ENCODE measurements around the gene THSD7B.
A peak's percentile ranks its signal among the peaks of the same experiment; 100 is the strongest.

The THSD7B gene

DNA sequence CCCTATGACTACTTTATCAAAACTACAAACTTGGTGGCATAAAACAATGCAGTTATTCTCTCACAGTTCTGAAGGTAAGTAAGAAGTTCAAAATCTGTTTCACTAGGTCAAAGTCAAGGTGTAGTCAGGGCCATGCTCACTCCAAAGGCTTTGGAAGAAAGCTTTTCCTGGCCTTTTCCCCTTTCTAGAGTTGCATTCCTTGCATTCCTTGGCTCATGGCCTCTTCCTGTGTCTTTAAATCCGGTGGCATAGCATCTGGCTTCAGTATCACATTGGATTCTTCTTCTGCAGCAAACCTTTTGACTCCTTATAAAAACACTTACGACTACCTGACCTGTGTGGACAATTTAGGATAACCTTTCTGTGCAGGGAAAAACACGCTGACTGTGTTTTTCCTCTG is 655.4 kb downstream of the THSD7B start:
- no peak overlapping the region for H2AFZ ChIP-seq (ENCODE audit: insufficient read depth, low read length, poor library complexity)
- H3K79me1 ChIP-seq (ENCODE audit: low read length): peaks cover 1% of the 10 kb centered on the region
- H3K4me2 ChIP-seq (ENCODE audit: low read length): no peak overlapping the region
- no peaks in the 10 kb centered on the region for H3K79me2 ChIP-seq (ENCODE audit: control insufficient read depth, insufficient read depth, low read length, poor library complexity)
- H4K8ac ChIP-seq (ENCODE audit: low read depth, low read length): no peak overlapping the region
- no peak overlapping the region for H2BK5ac ChIP-seq (ENCODE audit: low read depth, low read length, poor library complexity)
- no CpG with 5 or more reads among the region's 3 CpGs for WGBS (ENCODE audit: extremely low coverage, insufficient coverage, insufficient read length)
- H3K4me1 ChIP-seq (ENCODE audit: control insufficient read depth in 1 of 2, insufficient read depth in 2 of 2, low read length in 2 of 2): peaks cover 2% of the 10 kb centered on the region in 2 experiments
- no peak overlapping the region for H3K18ac ChIP-seq (ENCODE audit: low read length)
- no peak overlapping the region for H3K27ac ChIP-seq (ENCODE audit: low read depth, low read length)
- H2BK120ac ChIP-seq (ENCODE audit: insufficient read depth, low read length, poor library complexity): no peak overlapping the region
- no peak overlapping the region for H2AK5ac ChIP-seq (ENCODE audit: low read length)
- H3K4me3 ChIP-seq (ENCODE audit: low read depth, low read length): no peak overlapping the region
- no peak overlapping the region for H3K9ac ChIP-seq (ENCODE audit: low read length)
- no peak overlapping the region for H4K91ac ChIP-seq (ENCODE audit: low read depth, low read length)
- peak overlapping the region; percentile 32 for H2BK12ac ChIP-seq (ENCODE audit: low read length)
- DNase-seq: no peak
- no peaks in the 10 kb centered on the region for H3K9me3 ChIP-seq (ENCODE audit: insufficient read depth, low read depth, low read length)
- H3K23ac ChIP-seq (ENCODE audit: low read length): no peak overlapping the region
- no peaks in the 10 kb centered on the region for H3K27me3 ChIP-seq (ENCODE audit: insufficient read depth, low read length)
- no peak overlapping the region for H3K4ac ChIP-seq (ENCODE audit: low read depth, low read length)
- H3K14ac ChIP-seq (ENCODE audit: low read length): no peak overlapping the region
- H3K36me3 ChIP-seq (ENCODE audit: control insufficient read depth in 1 of 2, insufficient read depth in 2 of 2, low read length in 2 of 2): no peaks in the 10 kb centered on the region
- H4K12ac ChIP-seq (ENCODE audit: low read depth, low read length): no peak overlapping the region

GRCh38 chr2:137435162-137435561 is 669.8 kb downstream of the THSD7B start:
- H3K27me3 ChIP-seq (ENCODE audit: insufficient read depth, low read length): no peaks in the 10 kb centered on the region
- H4K8ac ChIP-seq (ENCODE audit: low read depth, low read length): no peak overlapping the region
- H2AK5ac ChIP-seq (ENCODE audit: low read length): no peak overlapping the region
- no peaks in the 10 kb centered on the region for H3K36me3 ChIP-seq (ENCODE audit: control insufficient read depth in 1 of 2, insufficient read depth in 2 of 2, low read length in 2 of 2)
- H3K27ac ChIP-seq (ENCODE audit: low read depth, low read length): no peak overlapping the region
- no peak overlapping the region for H3K4ac ChIP-seq (ENCODE audit: low read depth, low read length)
- H2BK12ac ChIP-seq (ENCODE audit: low read length): no peak overlapping the region
- H2BK5ac ChIP-seq (ENCODE audit: low read depth, low read length, poor library complexity): no peak overlapping the region
- H3K79me1 ChIP-seq (ENCODE audit: low read length): peaks cover 2% of the 10 kb centered on the region
- H3K9me3 ChIP-seq (ENCODE audit: insufficient read depth, low read depth, low read length): no peaks in the 10 kb centered on the region
- no peaks in the 10 kb centered on the region for H3K4me1 ChIP-seq (ENCODE audit: control insufficient read depth in 1 of 2, insufficient read depth in 2 of 2, low read length in 2 of 2)
- no peak overlapping the region for H4K91ac ChIP-seq (ENCODE audit: low read depth, low read length)
- no peak overlapping the region for H3K4me2 ChIP-seq (ENCODE audit: low read length)
- peak in 1 of 2 donors; percentile 54 for DNase-seq
- H4K12ac ChIP-seq (ENCODE audit: low read depth, low read length): no peak overlapping the region
- H2BK120ac ChIP-seq (ENCODE audit: insufficient read depth, low read length, poor library complexity): no peak overlapping the region
- no peaks in the 10 kb centered on the region for H3K79me2 ChIP-seq (ENCODE audit: control insufficient read depth, insufficient read depth, low read length, poor library complexity)
- H3K23ac ChIP-seq (ENCODE audit: low read length): no peak overlapping the region
- H3K4me3 ChIP-seq (ENCODE audit: low read depth, low read length): no peak overlapping the region
- no CpG with 5 or more reads among the region's 1 CpG for WGBS (ENCODE audit: extremely low coverage, insufficient coverage, insufficient read length)
- H3K9ac ChIP-seq (ENCODE audit: low read length): no peak overlapping the region
- H3K14ac ChIP-seq (ENCODE audit: low read length): no peak overlapping the region
- no peak overlapping the region for H2AFZ ChIP-seq (ENCODE audit: insufficient read depth, low read length, poor library complexity)
- H3K18ac ChIP-seq (ENCODE audit: low read length): no peak overlapping the region

- H3K4me1 ChIP-seq (ENCODE audit: control insufficient read depth in 1 of 2, insufficient read depth in 2 of 2, low read length in 2 of 2): no peaks in the 10 kb centered on the region
- H2BK120ac ChIP-seq (ENCODE audit: insufficient read depth, low read length, poor library complexity): no peak overlapping the region
- H4K91ac ChIP-seq (ENCODE audit: low read depth, low read length): no peak overlapping the region
- no peaks in the 10 kb centered on the region for H3K79me2 ChIP-seq (ENCODE audit: control insufficient read depth, insufficient read depth, low read length, poor library complexity)
- H3K27me3 ChIP-seq (ENCODE audit: insufficient read depth, low read length): no peaks in the 10 kb centered on the region
- no peak overlapping the region for H2AFZ ChIP-seq (ENCODE audit: insufficient read depth, low read length, poor library complexity)
- DNase-seq: no peak
- no peaks in the 10 kb centered on the region for H3K36me3 ChIP-seq (ENCODE audit: control insufficient read depth in 1 of 2, insufficient read depth in 2 of 2, low read length in 2 of 2)
- H3K4me2 ChIP-seq (ENCODE audit: low read length): no peak overlapping the region
- peaks cover 2% of the 10 kb centered on the region for H3K79me1 ChIP-seq (ENCODE audit: low read length)
- H3K14ac ChIP-seq (ENCODE audit: low read length): no peak overlapping the region
- no peak overlapping the region for H2AK5ac ChIP-seq (ENCODE audit: low read length)
- H2BK5ac ChIP-seq (ENCODE audit: low read depth, low read length, poor library complexity): no peak overlapping the region
- no peak overlapping the region for H3K4ac ChIP-seq (ENCODE audit: low read depth, low read length)
- H4K12ac ChIP-seq (ENCODE audit: low read depth, low read length): no peak overlapping the region
- no peak overlapping the region for H3K9ac ChIP-seq (ENCODE audit: low read length)
- no peak overlapping the region for H3K4me3 ChIP-seq (ENCODE audit: low read depth, low read length)
- no peak overlapping the region for H3K27ac ChIP-seq (ENCODE audit: low read depth, low read length)
- no peak overlapping the region for H4K8ac ChIP-seq (ENCODE audit: low read depth, low read length)
- H3K18ac ChIP-seq (ENCODE audit: low read length): no peak overlapping the region
- H3K9me3 ChIP-seq (ENCODE audit: insufficient read depth, low read depth, low read length): no peaks in the 10 kb centered on the region
- H3K23ac ChIP-seq (ENCODE audit: low read length): no peak overlapping the region
- H2BK12ac ChIP-seq (ENCODE audit: low read length): no peak overlapping the region
- no CpG with 5 or more reads among the region's 2 CpGs for WGBS (ENCODE audit: extremely low coverage, insufficient coverage, insufficient read length)
Observed at GRCh38 chr2:137437386-137437785, 672.0 kb downstream of the THSD7B start.

DNA sequence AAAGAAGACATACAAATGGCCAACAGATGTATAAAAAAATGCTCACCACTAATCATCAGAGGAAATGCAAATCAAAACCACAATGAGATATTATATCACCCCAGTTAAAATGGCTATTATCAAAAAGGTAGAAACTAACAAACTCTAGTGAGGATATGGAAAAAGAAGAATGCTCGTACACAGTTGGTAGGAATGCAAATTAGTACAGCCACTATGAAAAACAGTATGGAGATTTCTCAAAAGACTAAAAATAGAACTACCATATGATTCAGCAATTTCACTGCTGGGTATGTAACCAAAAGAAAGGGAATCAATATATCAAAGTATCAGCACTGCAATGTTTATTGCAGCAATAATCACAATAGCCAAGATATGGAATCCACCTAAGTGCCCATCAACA is 679.6 kb downstream of the THSD7B start:
- Histone ChIP-seq H2AK5ac (ENCODE audit: low read length) (no peak overlapping the region), H3K27me3 (ENCODE audit: insufficient read depth, low read length) (no peaks in the 10 kb centered on the region), H3K27ac (ENCODE audit: low read depth, low read length) (no peak overlapping the region), H3K4me2 (ENCODE audit: low read length) (no peak overlapping the region), H3K9me3 (ENCODE audit: insufficient read depth, low read depth, low read length) (no peaks in the 10 kb centered on the region), H4K12ac (ENCODE audit: low read depth, low read length) (no peak overlapping the region), H2AFZ (ENCODE audit: insufficient read depth, low read length, poor library complexity) (no peak overlapping the region), H2BK5ac (ENCODE audit: low read depth, low read length, poor library complexity) (no peak overlapping the region), H2BK12ac (ENCODE audit: low read length) (no peak overlapping the region), H3K79me1 (ENCODE audit: low read length) (no peaks in the 10 kb centered on the region), H3K18ac (ENCODE audit: low read length) (no peak overlapping the region), H3K4me3 (ENCODE audit: low read depth, low read length) (no peak overlapping the region), H3K36me3 (ENCODE audit: control insufficient read depth in 1 of 2, insufficient read depth in 2 of 2, low read length in 2 of 2) (no peaks in the 10 kb centered on the region), H3K4ac (ENCODE audit: low read depth, low read length) (no peak overlapping the region), H2BK120ac (ENCODE audit: insufficient read depth, low read length, poor library complexity) (no peak overlapping the region), H3K4me1 (ENCODE audit: control insufficient read depth in 1 of 2, insufficient read depth in 2 of 2, low read length in 2 of 2) (no peaks in the 10 kb centered on the region), H3K9ac (ENCODE audit: low read length) (no peak overlapping the region), H3K23ac (ENCODE audit: low read length) (no peak overlapping the region), H3K79me2 (ENCODE audit: control insufficient read depth, insufficient read depth, low read length, poor library complexity) (no peaks in the 10 kb centered on the region), H4K91ac (ENCODE audit: low read depth, low read length) (no peak overlapping the region), H4K8ac (ENCODE audit: low read depth, low read length) (no peak overlapping the region), H3K14ac (ENCODE audit: low read length) (no peak overlapping the region)
- no CpG with 5 or more reads among the region's 1 CpG for WGBS (ENCODE audit: extremely low coverage, insufficient coverage, insufficient read length)
- DNase-seq: no peak

Data from trophoblast cell (in vitro differentiated cells and primary cell).